ENCODE data around the gene ADGRB3.
"Not testable (repeated sequence)": the region's sequence is repeated elsewhere in the genome, so short reads cannot be mapped to it uniquely, and the experiment has no call there.

Gene ADGRB3

DNA sequence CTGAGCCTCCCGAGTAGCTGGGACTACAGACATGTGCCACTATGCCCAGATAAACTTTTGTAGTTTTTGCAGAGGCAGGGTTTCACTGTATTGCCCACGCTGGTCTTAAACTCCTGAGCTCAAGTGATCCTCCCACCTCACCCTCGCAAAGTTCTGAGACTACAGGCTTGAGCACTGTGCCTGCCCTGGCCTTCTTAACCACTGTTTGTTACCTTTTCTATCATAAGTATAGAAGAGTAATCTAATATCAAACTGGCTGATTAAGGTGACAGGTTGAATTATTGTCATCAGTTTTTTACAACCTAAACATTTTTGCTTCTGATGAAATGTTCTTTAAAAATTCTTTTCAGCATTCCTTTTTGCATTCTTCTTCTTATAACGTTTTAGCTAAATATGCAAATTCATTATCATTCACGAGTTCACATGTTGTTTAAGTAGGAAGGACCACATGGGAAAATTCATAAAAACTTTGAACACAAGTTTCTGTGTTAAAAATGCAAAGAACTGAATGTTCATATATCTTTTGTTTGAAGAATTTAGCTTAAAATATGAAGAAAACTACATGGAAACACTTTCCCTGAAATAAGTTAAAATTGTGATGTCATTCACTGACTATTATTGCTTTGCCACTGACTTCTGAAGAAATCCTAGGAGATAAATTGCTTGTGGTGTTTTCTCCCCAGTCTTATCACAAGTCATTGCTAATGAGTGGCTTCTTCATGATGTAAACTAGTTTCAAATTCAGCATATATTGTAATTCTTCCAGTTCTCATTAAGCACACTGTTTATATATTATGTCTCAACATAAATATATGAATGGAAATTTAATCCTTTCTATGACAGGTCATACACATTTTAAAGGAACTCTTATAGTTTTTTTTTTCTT is 106.7 kb downstream of the ADGRB3 start:
- DNase-seq, result no peak

- DNase-seq, result no peak
Observed at GRCh38 chr6:68743099-68743498, 108.0 kb downstream of the ADGRB3 start.

DNA sequence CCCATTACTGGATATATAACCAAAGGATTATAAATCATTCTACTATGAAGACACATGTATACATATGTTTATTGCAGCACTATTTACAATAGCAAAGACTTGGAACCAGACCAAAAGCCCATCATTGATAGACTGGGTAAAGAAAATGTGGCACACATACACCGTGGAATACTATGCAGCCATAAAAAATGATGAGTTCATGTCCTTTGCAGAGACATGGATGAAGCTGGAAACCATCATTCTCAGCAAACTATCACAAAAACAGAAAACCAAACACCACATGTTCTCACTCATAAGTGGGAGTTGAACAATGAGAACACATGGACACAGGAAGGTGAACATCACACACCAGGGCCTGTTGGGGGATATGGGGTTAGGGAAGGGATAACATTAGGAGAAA is 109.3 kb downstream of the ADGRB3 start:
- not testable (repeated sequence) for DNase-seq

- DNase-seq, result no peak
Observed at GRCh38 chr6:68746376-68746775, 111.3 kb downstream of the ADGRB3 start.

GRCh38 chr6:68747110-68747790 is 112.2 kb downstream of the ADGRB3 start:
- no peak for DNase-seq

- DNase-seq, result not testable (repeated sequence)
Observed at GRCh38 chr6:68747832-68748231, 112.8 kb downstream of the ADGRB3 start.

GRCh38 chr6:68754681-68755213 is 119.7 kb downstream of the ADGRB3 start:
- DNase-seq, result no peak

DNA sequence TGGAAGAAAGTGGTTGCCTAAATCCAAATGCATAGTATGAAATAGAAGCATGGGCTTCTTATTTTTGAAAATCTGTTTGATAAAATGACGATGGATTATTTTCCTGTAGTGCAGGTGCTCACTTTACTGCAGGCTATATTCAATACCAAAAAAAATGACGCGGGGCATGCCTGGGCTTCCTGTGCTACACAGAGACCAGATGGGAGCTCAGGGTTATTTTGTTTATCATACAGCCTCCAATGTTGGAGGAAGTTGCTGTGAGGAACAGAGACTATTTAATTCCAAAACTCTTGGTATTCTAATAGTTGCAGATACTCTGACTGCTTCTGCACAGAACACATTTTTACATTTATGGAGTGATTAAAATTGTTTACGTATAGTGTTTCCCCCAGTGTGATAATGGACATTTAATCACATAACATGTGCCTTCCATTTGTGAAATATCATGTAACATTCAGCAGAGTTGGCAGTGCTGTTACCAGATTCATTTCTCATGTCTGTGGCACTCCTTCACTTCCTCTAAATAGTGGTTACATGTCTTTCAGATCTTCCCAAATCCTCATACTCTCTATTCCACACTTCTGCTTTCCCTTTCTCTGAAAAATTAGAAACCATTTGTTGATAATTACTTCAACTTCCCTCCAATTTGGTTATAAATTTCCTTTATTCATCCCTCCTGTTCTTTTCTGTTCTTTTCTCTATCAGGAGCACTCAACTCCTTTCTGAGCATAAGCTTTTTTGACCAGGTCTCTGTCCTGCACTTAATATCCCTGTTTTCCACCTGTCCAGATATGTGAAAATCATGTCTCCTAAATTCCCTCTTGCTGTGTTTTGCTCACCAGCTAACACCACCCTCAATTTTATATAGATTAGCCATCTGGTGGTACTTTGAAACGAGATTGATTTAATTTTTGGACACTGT is 121.6 kb downstream of the ADGRB3 start:
- DNase-seq, result no peak

DNA sequence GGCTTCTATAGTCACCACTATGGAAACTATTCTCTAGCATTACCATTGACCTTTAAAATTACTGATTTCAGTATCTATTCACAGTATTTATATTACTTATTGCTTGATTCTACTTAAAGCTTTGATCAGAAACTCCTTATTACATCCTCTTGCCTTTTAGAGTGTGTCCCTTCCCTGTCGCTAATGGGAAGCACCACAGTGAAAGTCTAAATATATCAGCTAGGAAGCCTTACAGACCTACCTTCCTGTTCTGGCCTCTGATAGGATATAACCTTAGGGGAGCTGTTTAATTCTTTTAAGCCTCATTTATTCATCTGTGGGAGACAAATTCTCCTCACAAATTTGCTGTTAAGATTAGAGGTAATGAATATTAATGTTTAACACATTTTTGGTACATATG is 122.7 kb downstream of the ADGRB3 start:
- no peak for DNase-seq

DNA sequence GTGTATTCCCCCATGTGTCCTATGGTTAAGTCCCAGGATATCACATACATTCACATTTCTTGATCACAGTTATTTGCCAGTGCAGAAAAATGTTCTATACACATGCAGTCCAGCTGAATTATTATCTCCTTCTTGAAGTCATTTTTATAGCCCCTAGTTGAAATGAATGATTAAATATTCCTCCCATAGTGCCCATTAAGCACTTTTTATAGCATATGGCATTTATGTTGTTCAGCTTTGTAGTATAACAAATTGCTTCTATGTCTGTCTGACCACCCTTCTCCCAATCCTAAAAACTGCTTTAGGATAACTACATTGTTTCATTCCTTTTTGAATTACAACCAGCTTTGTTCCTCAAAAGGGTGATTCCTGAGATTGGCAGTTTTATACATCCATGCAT is 123.5 kb downstream of the ADGRB3 start:
- DNase-seq, result no peak

GRCh38 chr6:68760485-68760884 is 125.4 kb downstream of the ADGRB3 start:
- DNase-seq, result no peak

DNA sequence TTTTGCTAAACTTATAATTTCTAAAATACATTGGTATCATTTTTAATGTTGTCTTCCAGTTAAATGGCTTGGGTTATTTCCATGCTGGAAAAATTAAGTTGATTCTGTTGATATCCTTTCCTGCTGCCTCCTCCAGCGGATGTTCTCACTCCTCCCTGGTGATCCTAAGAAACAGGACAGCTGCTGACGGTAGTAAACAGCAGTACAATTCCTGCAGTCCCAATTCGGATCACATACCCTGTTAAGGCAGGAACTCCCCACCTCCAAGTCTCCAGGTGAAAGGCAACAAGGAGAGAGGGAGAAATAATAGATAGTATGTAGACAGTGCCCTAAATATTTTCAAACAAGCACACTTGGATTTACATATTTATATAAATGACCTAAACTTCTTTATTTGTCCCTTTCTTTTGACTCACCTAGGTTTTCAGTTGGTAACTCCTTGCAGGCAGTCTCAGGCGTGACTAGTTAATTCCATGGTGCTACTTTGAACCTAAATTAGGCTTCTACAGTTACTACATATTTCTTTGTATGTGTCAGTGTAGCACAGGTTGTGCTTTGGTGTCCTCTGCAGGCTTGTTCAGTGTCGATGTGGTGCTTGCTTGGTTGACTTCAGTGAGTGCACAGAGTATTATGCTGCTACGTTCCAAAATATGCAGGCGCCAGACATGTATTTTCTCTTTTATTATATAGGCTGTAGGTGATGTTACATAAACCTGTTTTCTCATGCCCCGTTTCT is 126.0 kb downstream of the ADGRB3 start:
- DNase-seq, result no peak

GRCh38 chr6:68761985-68762384 is 126.9 kb downstream of the ADGRB3 start:
- no peak for DNase-seq

DNA sequence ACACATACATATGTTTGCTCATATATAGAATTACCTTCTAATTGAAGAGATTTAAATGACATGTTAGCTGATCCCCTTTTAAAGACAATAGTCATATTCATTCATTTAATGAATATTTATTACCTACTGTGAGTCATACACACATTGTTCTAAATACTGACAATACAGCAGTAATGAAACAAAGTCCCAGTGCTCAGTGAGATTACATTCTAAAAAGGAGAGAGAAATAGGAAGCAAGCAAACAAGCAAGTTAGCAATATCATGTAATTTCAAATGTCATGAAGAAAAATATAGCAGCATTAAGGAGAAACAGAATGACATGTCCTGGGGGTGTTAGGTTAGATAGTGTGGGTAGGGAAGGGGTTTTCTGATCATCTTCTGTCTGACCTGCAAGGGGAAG is 136.3 kb downstream of the ADGRB3 start:
- no peak for DNase-seq

GRCh38 chr6:68774843-68775242 is 139.8 kb downstream of the ADGRB3 start:
- DNase-seq, result no peak

- DNase-seq, result no peak
Observed at GRCh38 chr6:68776354-68776753, 141.3 kb downstream of the ADGRB3 start.

DNA sequence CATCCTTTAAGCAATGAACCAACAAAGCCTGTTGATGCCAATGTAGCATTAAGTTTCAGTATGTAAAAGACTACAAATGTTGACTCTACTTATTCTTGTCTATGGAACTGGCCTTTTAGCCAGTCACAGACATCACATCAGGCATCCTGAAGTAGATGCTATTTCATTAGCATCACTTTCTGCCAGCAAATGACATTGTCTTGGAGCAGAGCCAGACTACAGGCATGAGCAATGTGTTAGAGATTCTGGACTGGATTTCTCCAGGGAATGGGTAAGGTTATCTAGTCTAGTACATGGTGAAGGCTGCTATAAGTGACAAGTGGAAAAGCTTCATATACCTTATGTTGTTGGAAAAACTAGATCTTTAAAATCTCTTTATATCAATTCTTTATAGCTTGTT is 142.9 kb downstream of the ADGRB3 start:
- no peak for DNase-seq

- DNase-seq, result no peak
Observed at GRCh38 chr6:68778356-68779020, 143.4 kb downstream of the ADGRB3 start.

DNA sequence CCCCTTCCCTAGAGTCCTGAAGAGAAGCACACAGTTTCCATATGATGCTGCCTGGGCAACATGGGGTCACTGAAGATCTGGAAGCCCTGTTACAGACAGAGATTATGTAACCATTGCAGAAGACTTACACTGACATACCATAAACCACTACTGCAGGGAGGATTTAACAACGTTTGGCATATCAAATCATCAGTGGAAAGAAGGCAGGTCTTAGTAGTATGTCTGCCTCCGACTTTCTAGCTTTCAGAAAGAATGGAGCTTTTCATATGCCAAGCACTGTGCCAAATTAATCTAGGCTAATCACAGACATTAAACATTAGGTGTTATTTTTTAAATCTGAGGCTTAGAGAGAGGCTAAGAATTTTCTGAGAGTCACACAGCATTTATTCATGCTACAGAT is 144.3 kb downstream of the ADGRB3 start:
- DNase-seq, result no peak

- not testable (repeated sequence) for DNase-seq
Observed at GRCh38 chr6:68790128-68790527, 155.0 kb downstream of the ADGRB3 start.

DNA sequence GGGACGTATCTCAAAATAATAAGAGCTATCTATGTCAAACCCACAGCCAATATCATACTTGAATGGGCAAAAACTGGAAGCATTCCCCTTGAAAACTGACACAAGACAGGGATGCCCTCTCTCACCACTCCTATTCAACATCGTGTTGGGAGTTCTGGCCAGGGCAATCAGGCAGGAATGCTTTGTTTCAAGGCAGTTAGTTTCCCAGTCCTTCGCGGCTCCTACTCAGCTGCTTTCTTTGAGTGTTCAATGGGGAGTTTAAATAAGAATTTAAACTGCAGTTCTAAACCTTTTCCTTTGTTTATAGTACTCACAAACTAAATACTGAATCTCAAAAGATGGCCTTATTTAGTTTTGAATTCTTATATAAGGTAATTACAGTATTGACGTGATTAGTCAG is 179.9 kb downstream of the ADGRB3 start:
- DNase-seq, result not testable (repeated sequence)

DNA sequence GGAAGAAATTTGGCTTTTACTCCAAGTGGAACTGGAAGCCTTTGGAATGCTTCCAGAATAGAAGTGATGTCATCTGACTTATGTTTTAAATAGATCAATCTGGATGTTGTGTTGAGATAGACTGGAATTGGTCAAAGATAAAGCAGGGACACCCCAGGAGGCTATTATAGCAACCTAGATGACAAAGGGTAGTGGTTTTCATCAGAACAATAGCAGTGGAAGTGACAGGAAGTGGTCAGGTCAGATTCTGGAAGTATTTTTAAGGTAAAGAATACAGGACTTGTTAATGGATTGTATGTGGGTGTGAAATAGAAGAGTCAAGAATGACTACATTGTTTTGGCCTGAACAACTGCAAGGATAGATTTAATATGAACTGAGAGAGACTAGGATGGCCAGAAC is 191.4 kb downstream of the ADGRB3 start:
- no peak for DNase-seq

Data from effector CD4-positive, alpha-beta T cell (primary cell).